Astrocyte (in vitro differentiated cells and primary cell): Measurements from ENCODE around the gene INIP.

Experiments
- EZH2 ChIP-seq: IDR thresholded peaks from 2 replicates; pipeline ENCODE4 v1.6.1; 2012; ENCODE audit warnings: mild to moderate bottlenecking, low read length, inconsistent platforms; ENCODE audit not compliant: insufficient read depth
- TF ChIP-seq, protein P1 (sequence below): IDR thresholded peaks from 2 replicates; pipeline ENCODE4 v1.5.1; 2011; ENCODE audit warnings: low read depth, mild to moderate bottlenecking, inconsistent platforms, low read length, moderate library complexity; ENCODE audit not compliant: insufficient read depth

DNA sequence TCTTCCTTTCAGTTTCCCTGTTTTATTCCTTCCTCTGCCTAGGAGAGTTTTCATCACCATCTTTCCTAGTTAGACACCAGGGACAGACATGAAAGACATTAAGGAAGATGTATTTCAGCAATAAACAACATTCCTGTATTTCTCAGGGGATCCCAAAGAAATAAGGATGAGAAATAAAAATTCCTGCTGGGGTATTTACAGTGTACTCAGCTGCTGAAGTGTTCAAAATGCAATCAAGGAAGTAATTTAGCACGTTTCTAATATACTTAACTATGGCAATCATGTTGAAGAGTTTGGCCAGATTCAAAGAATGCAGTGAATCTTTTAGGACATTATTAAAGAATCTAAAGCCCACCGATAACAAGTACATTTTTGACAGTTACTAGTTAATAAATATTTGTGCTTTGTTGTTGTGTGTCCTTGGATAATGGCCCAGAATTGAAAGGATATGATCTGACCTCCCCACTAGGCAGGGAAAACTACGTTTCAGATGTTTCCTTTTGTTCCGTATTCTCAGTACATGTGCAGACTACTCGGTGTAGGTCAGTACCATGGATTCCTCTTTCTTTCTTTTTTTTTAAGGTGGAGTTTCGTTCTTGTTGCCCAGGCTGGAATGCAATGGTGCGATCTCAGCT, 46.8 kb downstream of the INIP start:
- TF ChIP-seq, protein P1, sequence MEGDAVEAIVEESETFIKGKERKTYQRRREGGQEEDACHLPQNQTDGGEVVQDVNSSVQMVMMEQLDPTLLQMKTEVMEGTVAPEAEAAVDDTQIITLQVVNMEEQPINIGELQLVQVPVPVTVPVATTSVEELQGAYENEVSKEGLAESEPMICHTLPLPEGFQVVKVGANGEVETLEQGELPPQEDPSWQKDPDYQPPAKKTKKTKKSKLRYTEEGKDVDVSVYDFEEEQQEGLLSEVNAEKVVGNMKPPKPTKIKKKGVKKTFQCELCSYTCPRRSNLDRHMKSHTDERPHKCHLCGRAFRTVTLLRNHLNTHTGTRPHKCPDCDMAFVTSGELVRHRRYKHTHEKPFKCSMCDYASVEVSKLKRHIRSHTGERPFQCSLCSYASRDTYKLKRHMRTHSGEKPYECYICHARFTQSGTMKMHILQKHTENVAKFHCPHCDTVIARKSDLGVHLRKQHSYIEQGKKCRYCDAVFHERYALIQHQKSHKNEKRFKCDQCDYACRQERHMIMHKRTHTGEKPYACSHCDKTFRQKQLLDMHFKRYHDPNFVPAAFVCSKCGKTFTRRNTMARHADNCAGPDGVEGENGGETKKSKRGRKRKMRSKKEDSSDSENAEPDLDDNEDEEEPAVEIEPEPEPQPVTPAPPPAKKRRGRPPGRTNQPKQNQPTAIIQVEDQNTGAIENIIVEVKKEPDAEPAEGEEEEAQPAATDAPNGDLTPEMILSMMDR: no peak
- no peak for TF ChIP-seq EZH2
